Measurements from ENCODE around the gene TRIM62.

The TRIM62 gene

GRCh38 chr1:33180226-33180910 lies 1.5 kb downstream of the TRIM62 start:
- DNase-seq, result no peak

- no peak for DNase-seq
Measured at GRCh38 chr1:33178836-33179439, 2.9 kb downstream of the TRIM62 start.

GRCh38 chr1:33177996-33178540 lies 3.8 kb downstream of the TRIM62 start:
- DNase-seq, result no peak

DNA sequence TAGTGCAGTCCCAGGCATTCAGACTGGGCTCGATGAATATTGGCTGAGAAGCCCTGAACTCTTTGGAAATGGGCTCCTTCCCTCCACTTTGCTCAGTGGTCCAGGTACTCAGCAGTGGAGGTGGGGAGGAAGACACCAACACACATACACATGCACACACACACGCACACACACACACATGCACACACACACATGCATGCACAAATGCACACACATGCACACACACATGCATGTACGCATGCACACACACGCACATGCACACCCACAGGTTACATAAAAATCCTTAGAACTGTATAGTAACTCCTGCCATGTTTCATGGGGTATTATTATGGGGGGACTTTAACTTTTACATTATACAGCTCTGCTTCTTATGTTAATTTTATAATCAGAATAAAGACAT lies 5.0 kb downstream of the TRIM62 start:
- DNase-seq, result no peak

DNA sequence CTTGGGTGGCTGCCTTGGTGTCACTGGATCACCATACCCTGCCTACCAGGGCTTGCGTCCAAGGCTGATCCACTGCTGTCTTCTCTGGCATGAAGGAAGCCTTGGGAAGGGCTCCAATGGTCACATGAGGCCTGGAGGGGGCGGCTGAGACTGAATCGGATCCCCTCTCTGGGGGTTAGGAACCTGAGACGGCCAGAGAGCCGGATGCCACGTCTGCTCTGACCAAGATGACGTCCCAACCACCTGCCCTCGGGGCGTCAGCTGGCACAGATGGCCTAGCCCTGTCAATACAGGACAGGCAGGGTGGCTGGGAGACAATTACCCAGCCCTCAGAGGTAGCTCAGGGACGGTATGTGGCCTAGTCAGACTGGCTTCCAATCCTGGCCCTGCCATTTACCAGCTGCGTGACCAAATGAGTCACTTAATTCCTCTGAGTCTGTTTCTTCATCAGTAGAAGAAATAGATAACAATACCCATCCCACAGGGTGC lies 5.4 kb downstream of the TRIM62 start:
- DNase-seq, result no peak

DNA sequence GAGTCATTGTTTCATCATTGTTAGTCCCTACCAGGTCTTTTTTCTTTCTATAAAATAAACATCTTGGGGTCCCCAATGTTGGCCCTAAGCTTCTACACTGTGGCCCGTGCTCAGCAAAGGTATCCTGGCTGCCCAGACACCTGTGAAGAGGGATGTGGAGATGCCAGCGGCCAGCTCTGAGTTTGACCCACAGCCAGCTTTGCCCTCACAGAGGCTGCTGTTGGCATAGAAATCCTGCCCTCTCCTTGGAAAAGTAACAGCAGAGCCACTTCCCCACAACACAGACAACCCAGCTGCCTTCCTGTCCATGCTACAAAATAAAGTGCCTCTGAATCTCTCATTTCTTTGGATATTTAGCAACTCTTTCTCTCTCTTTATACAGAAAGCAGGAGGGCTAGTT lies 6.0 kb downstream of the TRIM62 start:
- DNase-seq, result no peak

DNA sequence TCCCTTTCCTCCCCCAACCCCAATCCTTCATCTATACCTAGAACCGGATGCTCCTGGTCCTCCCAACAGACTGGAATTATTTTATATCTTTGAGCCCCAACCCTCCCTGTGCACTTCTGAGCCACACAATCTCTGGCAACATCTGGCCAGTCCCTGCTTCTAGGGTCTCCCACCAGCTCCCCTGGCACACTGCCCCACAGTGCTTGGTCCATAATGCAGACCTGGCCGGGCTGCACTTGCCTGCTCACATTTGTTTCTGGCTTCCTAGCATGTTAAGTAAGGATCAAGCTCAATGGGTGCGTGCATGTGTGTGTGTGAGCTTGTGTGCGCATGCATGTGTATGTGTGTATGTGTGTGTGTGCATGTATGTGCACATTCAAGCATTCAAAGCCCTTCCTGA lies 8.8 kb downstream of the TRIM62 start:
- DNase-seq, result no peak

DNA sequence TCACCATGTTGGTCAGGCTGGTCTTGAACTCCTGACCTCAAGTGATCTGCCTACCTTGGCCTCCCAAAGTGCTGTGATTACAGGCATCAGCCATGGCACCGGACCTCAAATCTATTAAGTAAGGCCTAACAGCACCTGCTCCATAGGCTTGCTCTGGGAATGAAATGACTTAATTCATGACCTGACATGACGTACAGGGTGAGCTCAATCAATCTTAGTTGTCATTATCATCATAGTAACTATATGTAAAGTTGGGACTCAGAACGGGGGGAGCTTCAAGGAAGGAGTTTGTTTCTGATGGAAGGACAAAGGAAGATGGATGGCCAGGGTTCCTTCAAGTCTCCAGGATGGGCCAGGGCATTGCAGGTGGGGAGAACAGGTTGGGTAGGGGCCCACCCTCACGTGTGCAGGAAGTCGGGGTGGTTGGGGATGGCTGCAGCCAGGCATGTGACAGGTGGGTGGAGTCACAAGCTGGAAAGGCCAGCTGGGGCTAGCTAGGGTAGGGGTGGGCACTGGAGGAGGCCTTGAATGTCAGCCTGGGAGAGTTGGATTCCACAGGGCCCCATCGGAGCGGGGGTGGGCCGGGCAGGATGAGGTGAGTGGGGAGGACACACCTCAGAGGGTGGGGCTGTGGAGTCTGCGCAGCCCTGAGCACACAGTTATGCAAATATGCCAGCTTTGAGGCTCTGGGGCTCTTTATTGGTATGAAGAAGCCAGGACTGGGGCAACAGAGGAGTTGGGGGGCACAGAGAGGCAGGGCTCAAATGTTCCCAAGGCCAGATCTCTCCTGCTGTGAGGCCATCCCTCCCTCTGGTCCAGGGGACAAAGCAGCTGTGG lies 9.6 kb downstream of the TRIM62 start:
- no peak for DNase-seq

DNA sequence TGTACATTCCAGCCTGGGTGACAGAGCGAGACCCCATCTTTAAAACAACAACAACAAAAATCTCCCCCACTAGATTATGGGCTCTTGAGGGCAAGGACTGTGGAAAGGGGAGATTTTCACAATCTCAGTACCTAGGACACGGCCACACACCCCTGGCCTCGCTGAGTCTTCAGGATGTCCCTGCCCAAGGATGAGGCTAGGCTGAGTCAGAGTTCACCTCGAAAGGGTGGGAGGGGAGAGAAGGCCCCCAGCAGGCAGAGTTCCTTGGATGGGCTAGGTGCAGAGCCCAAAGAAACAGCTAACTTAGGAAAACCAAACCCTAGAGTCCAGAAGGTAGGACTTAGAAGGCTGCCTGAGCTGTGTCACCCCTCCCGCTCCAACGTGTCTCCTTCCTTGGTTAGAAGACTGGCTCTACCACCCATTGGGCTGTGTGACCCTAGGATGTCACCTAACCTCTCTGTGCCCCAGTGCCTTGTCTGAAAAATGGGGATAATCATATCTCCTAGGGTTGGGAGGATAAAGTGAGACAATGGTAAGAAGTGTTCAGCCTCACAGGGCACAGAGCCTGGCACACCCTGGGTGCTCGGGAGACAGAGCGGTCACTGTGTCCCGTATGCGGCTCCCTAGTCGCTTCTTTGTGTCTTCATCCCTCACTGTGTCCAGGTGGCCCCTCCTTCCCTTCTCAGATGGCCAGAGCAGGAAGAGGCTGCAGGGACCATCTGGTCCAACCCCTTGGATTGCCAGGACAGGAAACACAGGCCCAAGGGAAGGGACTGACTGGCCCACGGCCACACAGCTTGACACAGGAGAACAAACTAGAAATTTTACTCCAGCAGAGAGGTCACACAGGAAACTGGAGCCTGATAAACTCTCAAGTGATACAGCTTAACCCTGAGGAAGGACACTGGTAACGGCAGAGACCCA lies 11.2 kb downstream of the TRIM62 start:
- no peak for DNase-seq

GRCh38 chr1:33169290-33170055 lies 12.4 kb downstream of the TRIM62 start:
- DNase-seq, result no peak

GRCh38 chr1:33168556-33169289 lies 13.1 kb downstream of the TRIM62 start:
- DNase-seq, result no peak

DNA sequence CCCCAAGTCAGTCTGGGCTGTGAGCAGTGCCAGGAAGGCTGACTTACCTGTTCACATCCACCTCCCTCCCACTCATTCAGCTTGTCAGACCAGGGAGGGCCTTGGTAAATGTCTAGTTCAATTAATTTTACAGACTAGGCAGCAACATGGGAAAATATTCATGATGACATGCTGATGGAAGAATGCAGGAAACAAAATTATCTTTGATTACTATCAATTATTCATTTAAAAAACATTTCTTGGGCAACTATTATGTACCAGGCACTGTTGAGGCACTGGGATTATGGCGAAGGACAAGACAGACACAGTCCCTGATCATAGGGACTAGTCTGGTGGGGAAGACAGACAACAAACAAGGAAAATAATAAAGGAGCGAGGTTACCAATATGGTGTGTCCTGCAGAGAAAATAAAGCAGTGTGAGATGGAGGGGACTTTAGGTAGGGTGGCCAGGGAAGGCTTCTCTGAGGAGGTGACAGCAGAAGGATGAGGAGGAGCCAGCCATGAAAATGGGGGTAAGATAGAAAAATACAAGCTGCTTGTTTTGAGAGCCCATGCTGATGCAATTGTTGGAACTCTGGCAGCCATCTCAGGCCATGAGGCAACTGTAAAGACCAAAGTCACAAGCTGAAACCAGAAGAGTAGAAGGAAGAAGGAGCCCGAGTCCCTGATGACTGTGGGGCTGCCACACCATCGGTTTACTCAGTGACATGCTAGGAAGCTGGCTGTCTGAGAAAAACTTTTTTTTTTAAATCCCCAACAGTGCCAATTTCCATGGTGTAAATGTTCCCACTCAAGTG lies 14.0 kb downstream of the TRIM62 start:
- DNase-seq, result no peak

DNA sequence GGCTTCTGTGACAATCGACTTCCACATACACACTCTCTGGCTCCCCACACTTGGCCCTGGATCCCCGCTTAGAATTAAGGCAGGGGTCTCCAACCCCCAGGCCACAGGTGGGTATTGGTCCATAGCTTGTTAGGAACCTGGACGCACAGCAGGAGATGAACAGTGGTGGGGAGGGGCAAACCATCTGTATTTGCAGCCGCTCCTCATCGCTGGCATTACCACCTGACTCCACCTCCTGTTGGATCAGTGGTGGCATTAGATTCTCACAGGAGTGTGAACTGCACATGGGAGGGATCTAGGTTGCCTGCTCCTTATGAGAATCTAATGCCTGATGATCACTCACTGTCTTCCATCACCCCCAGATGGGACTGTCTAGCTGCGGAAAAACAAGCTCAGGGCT lies 16.0 kb downstream of the TRIM62 start:
- no peak for DNase-seq

- DNase-seq, result no peak
Measured at GRCh38 chr1:33165209-33165608, 16.6 kb downstream of the TRIM62 start.

GRCh38 chr1:33163621-33164519 lies 18.0 kb downstream of the TRIM62 start:
- DNase-seq, result no peak

GRCh38 chr1:33162141-33162540 lies 19.7 kb downstream of the TRIM62 start:
- DNase-seq, result no peak

GRCh38 chr1:33161061-33161681 lies 20.7 kb downstream of the TRIM62 start:
- DNase-seq, result no peak

GRCh38 chr1:33159577-33159976 lies 22.3 kb downstream of the TRIM62 start:
- DNase-seq, result no peak
